ENCODE results near the gene TIMP2. TPM values are rescaled to one million over a fixed set of nuclear protein-coding genes. Genes with fewer than 3 reads are reported as not detected.
A peak's percentile ranks its signal among the peaks of the same experiment; 100 is the strongest.

The TIMP2 gene
- total RNA-seq, 4 donors from 2014 or later, result 32.2 to 70.7 (median 54.6) TPM

- in situ Hi-C loops (cut with MboI; ENCODE audit: low pct_ligation_motif_present in 1 of 4, low pct_unique_long_range_greater_than_20kb in 1 of 4, low sequenced_read_pairs in 3 of 4) (no loop called here), intact Hi-C loops (cut with DNase I; ENCODE audit: low total_unique reads) (no loop called here)
- 84% methylated on average over 15 of the region's 15 CpGs; no CpG with 5 or more reads in 1 of the 2 donors for WGBS, 2 donors (ENCODE audit: low coverage in 1 of 2)
- no peak overlapping the region for H3K27ac ChIP-seq
- peaks cover 0 to 71% (median 33%) of the 10 kb centered on the region in 4 donors for H3K36me3 ChIP-seq
- DNase-seq, result no peak
- no peaks in the 10 kb centered on the region for H3K9me3 ChIP-seq
- H3K4me1 ChIP-seq, result no peaks in the 10 kb centered on the region
- H3K4me3 ChIP-seq, result no peak overlapping the region
- H3K27me3 ChIP-seq, result no peaks in the 10 kb centered on the region
- TF ChIP-seq EP300 (IDR thresholded peaks at IDR 0.05; ENCODE audit: low read depth) (no peak), CTCF (IDR thresholded peaks at IDR 0.05) (no peak), POLR2A (IDR thresholded peaks at IDR 0.05) (no peak), POLR2AphosphoS5 (IDR thresholded peaks at IDR 0.05) (no peak)
Measured at GRCh38 chr17:78831688-78832540, 93.3 kb downstream of the TIMP2 start.

- TF ChIP-seq POLR2A (IDR thresholded peaks at IDR 0.05), result no peak
- TF ChIP-seq CTCF (IDR thresholded peaks at IDR 0.05), result no peak
- TF ChIP-seq POLR2AphosphoS5 (IDR thresholded peaks at IDR 0.05), result no peak
- TF ChIP-seq EP300 (IDR thresholded peaks at IDR 0.05; ENCODE audit: low read depth), result no peak
- in situ Hi-C loops (cut with MboI; ENCODE audit: low pct_ligation_motif_present in 1 of 4, low pct_unique_long_range_greater_than_20kb in 1 of 4, low sequenced_read_pairs in 3 of 4), result no loop called here
- intact Hi-C loops (cut with DNase I; ENCODE audit: low total_unique reads), result no loop called here
- Histone ChIP-seq H3K9me3 (no peaks in the 10 kb centered on the region), H3K27ac (no peak overlapping the region), H3K4me1 (no peaks in the 10 kb centered on the region), H3K4me3 (no peak overlapping the region), H3K27me3 (no peaks in the 10 kb centered on the region), H3K36me3 (peaks cover 0 to 69% (median 28%) of the 10 kb centered on the region in 4 donors)
- DNase-seq, result no peak
- WGBS, 2 donors (ENCODE audit: low coverage in 1 of 2), result 93 to 94% methylated on average over 3 to 6 of the region's 6 CpGs
Measured at GRCh38 chr17:78829477-78829876, 95.7 kb downstream of the TIMP2 start.

- Histone ChIP-seq H3K9me3 (no peaks in the 10 kb centered on the region), H3K36me3 (peaks cover 0 to 61% (median 25%) of the 10 kb centered on the region in 4 donors), H3K27me3 (no peaks in the 10 kb centered on the region), H3K27ac (no peak overlapping the region), H3K4me1 (no peaks in the 10 kb centered on the region), H3K4me3 (no peak overlapping the region)
- in situ Hi-C loops (cut with MboI; ENCODE audit: low pct_ligation_motif_present in 1 of 4, low pct_unique_long_range_greater_than_20kb in 1 of 4, low sequenced_read_pairs in 3 of 4) (no loop called here), intact Hi-C loops (cut with DNase I; ENCODE audit: low total_unique reads) (no loop called here)
- TF ChIP-seq POLR2A (IDR thresholded peaks at IDR 0.05), result no peak
- TF ChIP-seq CTCF (IDR thresholded peaks at IDR 0.05), result no peak
- TF ChIP-seq EP300 (IDR thresholded peaks at IDR 0.05; ENCODE audit: low read depth), result no peak
- no peak for TF ChIP-seq POLR2AphosphoS5 (IDR thresholded peaks at IDR 0.05)
- no peak for DNase-seq
- 94% methylated on average over 12 to 14 of the region's 14 CpGs for WGBS, 2 donors (ENCODE audit: low coverage in 1 of 2)
Measured at GRCh38 chr17:78828470-78829185, 96.6 kb downstream of the TIMP2 start.

- TF ChIP-seq POLR2A (IDR thresholded peaks at IDR 0.05) (no peak), EP300 (IDR thresholded peaks at IDR 0.05; ENCODE audit: low read depth) (no peak), POLR2AphosphoS5 (IDR thresholded peaks at IDR 0.05) (no peak), CTCF (IDR thresholded peaks at IDR 0.05) (no peak)
- no peaks in the 10 kb centered on the region for H3K4me1 ChIP-seq
- no peaks in the 10 kb centered on the region for H3K9me3 ChIP-seq
- DNase-seq, result peak; percentile 30
- peaks cover 0 to 59% (median 20%) of the 10 kb centered on the region in 4 donors for H3K36me3 ChIP-seq
- no peak overlapping the region for H3K4me3 ChIP-seq
- intact Hi-C loops (cut with DNase I; ENCODE audit: low total_unique reads), result no loop called here
- no peaks in the 10 kb centered on the region for H3K27me3 ChIP-seq
- H3K27ac ChIP-seq, result no peak overlapping the region
- in situ Hi-C loops (cut with MboI; ENCODE audit: low pct_ligation_motif_present in 1 of 4, low pct_unique_long_range_greater_than_20kb in 1 of 4, low sequenced_read_pairs in 3 of 4), result no loop called here
- WGBS, 2 donors (ENCODE audit: low coverage in 1 of 2), result 88 to 100% methylated on average over 1 to 21 of the region's 21 CpGs
Measured at GRCh38 chr17:78826836-78827509, 98.2 kb downstream of the TIMP2 start.
